Stimulated activated CD4-positive, alpha-beta T cell treated with anti-CD3 and anti-CD28 coated beads, TNF-alpha, amount 100 ng/mL, for 24 hours (primary cell): ENCODE data around the gene CTSE.
"Not testable (repeated sequence)": the region's sequence is repeated elsewhere in the genome, so short reads cannot be mapped to it uniquely, and the experiment has no call there.

Experiments
- DNase-seq, 3 experiments: peaks; one replicate each; pipeline ENCODE4 v3.0.0-alpha.2; 2020; ENCODE audit warnings: low read depth in 3 of 3

Gene CTSE

DNA sequence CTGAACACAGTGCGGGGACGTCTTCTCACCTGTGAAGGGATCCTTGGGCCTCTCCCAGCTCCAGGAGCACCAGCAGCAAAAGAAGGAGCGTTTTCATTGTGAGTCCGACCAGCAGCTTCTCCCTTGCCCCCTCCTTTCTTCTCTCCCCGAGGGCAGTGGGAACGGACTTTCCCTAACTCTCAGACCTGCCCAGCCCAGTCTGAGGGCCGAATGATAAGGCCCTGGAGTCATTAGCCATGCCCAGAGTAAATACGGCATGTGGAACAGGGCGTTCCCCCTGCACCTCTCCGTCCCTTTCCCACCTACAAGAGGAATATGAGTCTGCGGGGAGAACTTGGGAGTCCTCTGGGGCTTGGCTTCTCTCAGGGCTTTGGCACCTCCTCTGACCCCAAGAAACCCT is at the start of gene CTSE:
TSS of gene CTSE (minus strand) at position 201 of the 400 bp plus-strand sequence. CDS start at position 97, 104 bp downstream.
- no peak for DNase-seq

GRCh38 chr1:206070627-206071304 is 47.1 kb upstream of the CTSE start:
- no peak for DNase-seq

GRCh38 chr1:206068314-206068713 is 44.6 kb upstream of the CTSE start:
- DNase-seq = no peak

DNA sequence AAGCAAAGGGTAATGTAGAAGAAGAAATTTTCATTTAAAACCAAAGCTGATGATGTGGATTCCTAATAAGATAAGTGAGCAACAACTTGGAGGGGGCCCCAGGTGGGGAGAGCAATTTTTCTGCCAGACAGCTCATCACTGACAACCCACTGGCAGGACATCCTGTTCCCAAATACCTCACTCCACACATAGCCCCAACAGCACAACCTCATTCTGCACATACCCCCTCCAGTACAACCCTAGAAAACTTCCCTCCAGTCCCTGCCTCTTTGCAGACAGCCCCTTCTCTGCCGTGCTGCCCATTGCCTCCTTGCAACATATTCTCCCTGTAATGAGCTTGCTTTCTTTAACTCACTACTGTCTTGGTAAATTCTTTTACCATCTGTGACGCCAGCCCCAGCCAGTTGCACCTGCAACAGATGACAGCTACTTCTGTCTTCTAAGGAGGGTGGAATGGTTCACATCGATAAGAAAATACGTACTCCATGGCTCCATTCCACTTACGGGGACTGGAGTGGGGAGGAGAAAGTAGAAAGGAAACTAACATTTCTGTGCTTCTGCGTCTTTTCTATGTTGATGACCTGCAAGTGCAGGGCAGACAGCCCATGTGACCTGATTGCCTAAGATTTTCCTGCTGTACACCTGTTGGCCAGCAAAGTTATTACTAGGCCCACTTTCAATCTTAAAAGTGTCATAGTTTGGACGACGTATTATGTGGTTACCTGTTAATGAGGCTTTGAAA is 44.0 kb upstream of the CTSE start:
- no peak for DNase-seq

- DNase-seq = no peak
Measured at GRCh38 chr1:206066479-206067171, 42.9 kb upstream of the CTSE start.

DNA sequence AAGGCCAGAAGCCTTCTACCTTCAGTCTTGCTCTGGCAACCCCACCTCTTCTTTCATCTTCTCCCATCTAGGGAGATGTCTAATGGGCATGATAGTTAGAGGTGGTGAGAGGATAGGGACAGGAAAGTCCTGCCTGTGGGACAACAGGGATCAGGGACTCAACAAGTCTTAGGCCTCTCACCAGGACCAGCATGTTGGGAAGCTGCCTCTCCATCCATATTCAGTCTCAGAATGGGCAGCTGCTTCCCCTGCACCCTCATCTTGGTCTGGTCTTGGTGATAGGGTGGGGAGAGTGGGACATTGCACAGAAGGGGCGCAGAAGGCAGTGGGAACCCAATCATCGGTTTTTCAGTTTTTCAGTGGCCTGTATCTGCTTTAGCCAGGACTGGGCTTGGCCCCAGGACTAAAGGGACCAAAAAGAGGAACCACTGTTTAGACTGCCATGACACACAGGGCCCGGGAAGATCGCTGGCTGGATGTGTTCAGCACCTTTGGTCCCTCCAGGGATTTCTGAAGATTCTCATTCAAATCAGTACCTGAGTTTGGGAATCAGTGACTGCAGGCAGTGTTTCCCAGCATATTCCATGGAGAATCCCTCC is 42.0 kb upstream of the CTSE start:
- DNase-seq = no peak

DNA sequence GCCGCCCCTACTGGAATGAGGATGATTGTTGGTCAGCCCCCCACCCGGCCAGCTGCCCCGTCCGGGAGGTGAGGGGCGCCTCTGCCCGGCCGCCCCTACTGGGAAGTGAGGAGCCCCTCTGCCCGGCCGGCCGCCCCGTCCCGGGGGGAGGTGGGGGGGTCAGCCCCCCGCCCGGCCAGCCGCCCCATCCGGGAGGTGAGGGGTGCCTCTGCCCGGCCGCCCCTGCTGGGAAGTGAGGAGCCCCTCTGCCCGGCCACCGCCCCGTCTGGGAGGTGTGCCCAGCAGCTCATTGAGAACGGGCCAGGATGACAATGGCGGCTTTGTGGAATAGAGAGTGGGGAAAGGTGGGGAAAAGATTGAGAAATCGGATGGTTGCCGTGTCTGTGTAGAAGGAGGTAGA is 40.8 kb upstream of the CTSE start:
- not testable (repeated sequence) for DNase-seq

DNA sequence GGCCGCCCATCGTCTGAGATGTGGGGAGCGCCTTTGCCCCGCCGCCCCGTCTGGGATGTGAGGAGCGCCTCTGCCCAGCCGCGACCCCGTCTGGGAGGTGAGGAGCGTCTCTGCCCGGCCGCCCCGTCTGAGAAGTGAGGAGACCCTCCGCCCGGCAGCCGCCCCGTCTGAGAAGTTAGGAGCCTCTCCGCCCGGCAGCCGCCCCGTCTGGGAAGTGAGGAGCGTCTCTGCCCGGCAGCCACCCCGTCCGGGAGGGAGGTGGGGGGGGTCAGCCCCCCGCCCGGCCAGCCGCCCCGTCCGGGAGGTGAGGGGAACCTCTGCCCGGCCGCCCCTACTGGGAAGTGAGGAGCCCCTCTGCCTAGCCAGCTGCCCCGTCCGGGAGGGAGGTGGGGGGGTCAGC is 40.3 kb upstream of the CTSE start:
- DNase-seq = not testable (repeated sequence)

DNA sequence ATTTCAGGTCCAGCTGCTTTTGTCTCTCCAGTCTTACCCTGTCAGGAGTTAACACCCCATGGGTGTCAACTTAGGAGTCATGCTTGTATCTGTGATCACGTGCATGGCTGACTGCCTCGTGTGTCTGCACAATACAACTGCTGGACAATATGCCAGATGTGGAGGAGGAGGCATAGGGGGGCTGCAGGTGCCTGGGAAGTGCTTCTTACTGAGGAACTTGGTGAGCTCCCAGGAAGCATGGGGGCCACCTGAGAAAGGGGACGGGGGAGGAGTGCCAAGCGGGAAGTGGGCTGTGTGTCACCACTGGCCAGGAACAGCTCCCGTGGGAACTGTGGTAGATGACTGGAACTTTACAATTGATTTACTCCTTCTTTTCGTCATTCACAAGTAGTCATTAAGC is 38.8 kb upstream of the CTSE start:
- DNase-seq = no peak

DNA sequence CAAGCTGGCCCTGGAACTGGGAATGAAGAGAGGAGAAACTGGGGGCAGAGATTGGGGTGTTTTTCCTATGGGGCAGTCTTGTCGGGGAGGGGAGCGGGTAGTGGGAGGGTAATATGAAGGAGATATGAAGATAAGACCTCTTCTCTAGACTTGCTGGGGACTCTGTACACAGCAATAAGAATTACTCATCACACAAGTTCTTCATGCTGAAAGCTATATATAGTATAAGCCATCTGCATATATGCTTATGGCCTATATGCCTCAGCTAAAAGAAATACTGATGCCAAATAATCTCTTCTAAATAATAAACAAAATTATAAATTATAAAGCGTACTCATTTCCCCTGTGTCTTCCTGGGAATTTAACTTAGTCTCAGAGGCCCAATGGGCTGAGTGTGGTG is 37.1 kb upstream of the CTSE start:
- DNase-seq = no peak

DNA sequence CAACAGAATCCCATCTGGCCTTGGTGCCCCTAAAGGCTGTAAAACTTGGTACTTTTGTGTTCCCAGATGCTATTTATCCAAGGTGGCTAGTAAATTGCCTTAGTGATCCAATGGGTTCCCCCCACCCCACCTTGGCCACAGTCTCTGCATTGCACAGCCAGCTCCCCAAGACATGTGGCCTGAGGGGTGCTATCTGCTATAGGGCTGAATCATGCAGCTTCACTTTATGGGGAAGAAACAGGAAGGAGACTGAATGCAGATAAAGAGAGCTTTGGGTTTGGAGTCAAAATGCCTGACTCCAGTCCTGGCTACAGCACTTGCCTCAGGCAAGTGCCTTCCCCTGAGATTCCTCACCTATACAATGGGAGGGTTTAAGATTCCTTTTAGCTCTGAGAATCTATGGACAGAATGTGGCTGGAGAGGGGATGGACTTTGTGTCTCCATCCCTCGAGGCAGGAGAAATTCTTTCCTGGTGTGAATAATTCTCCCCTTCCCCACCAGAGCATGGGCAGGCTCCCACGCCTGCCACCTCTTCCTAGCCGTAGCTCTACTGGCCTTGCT is 35.7 kb upstream of the CTSE start:
- DNase-seq = no peak

DNA sequence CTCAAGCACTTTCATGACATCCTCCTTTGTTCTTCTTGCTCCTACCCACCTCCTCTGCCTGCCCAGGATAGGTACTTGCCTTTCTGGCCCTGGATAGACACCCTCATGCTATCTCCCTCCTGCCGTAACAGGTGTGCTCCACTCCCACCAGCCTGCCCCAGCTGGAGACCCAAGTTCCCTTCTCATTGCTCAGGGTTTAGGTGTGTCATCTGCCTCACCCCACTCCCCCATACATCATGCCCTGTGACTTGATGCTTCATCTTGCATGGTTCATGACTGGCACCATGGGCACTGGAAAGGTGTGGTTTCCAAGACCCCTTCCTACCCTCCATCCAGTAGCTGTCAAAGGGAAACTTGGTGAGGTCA is 35.2 kb upstream of the CTSE start:
- DNase-seq = no peak

- DNase-seq = not testable (repeated sequence)
Measured at GRCh38 chr1:206058289-206058926, 34.7 kb upstream of the CTSE start.

GRCh38 chr1:206055639-206056323 is 32.1 kb upstream of the CTSE start:
- not testable (repeated sequence) for DNase-seq

DNA sequence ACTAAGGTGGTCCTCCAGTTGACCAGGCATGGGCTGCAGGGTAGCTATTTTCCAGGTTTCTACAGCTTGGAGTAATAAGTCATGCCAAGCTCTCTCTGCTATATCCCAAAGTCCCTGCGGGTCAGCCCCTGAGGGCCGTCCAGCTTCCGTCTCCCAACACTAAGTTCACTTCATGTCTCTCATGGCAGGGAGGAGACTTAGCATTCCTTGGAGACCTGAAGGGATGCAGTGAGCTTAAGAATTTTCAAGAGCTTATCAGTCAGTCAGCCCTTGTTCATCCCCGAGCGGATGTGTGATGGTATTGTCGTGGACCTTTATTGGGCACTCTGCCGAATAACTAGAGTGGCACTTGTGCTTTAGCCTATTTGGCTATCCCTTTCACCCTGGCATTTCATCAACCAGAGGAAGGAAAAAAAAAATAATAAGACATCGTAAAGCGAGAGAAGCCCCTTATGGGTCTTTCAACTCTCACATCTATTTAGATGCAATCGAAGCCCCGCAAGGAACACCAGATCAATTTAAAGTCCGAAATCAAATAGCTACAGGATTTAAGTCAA is 31.5 kb upstream of the CTSE start:
- not testable (repeated sequence) for DNase-seq

GRCh38 chr1:206053616-206054015 is 29.9 kb upstream of the CTSE start:
- DNase-seq = not testable (repeated sequence)

DNA sequence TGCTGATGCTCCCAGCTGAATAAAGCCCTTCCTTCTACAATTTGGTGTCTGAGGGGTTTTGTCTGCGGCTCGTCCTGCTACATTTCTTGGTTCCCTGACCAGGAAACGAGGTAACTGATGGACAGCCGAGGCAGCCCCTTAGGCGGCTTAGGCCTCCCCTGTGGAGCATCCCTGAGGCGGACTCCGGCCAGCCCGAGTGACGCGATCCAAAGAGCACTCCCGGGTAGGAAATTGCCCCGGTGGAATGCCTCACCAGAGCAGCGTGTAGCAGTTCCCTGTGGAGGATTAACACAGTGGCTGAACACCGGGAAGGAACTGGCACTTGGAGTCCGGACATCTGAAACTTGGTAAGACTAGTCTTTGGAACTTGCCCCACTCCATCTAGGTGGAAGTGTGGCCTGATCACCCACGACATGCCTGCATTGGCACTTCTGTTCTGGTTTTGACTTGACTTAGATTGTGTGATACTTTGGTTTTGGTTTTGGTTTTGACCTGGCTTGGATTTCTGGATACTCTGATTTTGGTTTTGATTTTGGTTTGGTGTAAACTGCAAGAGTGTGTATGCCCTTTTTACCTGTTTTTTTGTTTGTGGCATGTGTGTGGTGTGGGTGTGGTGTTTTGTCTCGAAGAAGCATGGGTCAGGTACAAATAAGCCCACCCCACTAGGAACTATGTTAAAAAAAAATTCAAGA is 29.4 kb upstream of the CTSE start, which contains the start of gene RHEX:
TSS of gene RHEX (plus strand) at position 255 of the 692 bp plus-strand sequence. CDS start 44,656 bp downstream, outside the sequence.
- DNase-seq = not testable (repeated sequence)

DNA sequence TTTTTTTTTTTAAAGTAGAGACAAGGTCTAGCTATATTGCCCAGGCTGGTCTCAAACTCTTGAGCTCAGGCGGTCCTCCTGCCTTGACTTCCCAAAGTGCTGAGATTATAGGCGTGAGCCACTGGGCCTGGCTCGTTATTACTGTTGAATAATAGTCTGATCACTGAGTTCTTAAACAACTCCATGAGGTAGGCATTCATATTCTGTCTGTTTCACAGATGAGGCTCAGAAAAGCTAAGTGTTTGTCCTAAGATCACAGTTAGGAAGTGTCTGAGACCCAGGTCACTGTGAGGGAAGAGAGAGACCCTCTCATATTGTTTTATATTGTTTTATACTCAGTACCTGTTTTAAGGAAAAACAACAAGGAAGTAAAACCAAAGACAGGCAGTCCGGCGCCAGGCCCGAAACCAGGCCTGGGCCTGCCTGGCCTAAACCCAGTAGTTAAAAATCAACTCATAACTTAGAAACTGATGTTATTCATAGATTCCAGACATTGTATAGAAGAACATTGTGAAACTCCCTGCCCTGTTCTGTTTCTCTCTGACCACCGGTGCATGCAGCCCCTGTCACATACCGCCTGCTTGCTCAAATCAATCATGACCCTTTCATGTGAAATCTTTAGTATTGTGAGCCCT is 28.7 kb upstream of the CTSE start:
- DNase-seq = not testable (repeated sequence)

DNA sequence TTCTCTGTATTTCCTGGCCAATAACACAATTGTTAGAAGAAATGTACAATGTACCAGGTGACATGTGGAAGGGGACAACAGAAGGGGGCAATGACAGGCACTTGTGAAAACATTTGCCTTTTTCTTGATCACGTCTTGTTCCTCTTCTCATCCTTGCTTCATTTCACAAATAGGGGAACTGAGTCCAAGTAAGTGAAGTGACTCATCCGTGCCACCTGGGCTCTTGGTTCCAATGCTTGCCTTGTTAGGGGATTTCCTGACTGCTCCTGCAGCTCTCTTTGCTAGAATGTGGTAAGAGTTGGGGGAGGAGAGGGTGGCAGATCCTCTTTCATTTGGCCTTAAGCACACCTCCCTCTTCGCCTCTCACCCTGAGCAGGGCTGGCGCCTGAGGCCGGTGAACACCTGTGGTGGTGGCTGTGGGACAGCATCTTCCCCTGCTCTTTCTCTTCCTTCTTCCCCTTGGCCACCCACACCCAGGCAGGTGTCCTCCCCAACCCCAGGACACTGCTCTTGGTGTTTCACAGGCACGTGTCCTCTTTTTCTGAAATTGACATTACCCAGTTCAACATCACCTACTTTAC is 27.1 kb upstream of the CTSE start:
- DNase-seq = peak; percentile 13 to 57 (median 28)
